GM23338 (cell line): ENCODE data around the gene CD63. TPM values are rescaled to one million over a fixed set of nuclear protein-coding genes. Genes with fewer than 3 reads are reported as not detected.

ENCODE experiments used
- ATAC-seq: fragments of 200-7000 bp; cut with Tn5 transposase; 3 replicates; pipeline ENCODE4 v1.9.1; 2020
- DNase-seq: peaks from one replicate; pipeline ENCODE4 v3.0.0-alpha.2; 2015; ENCODE audit warnings: low spot score
- H2AFZ ChIP-seq: fragments of 200-600 bp; sonication (generic); 2 replicates; pipeline ENCODE4 v1.8.0; 2016; ENCODE audit warnings: antibody characterized with exemption, mild to moderate bottlenecking, moderate library complexity
- H3F3A ChIP-seq: fragments of 200-600 bp; sonication (generic); replicated peaks from 2 replicates; pipeline ENCODE4 v1.8.0; 2017; ENCODE audit warnings: antibody characterized with exemption, mixed run types, low read depth
- H3K27ac ChIP-seq: fragments of 200-600 bp; sonication (generic); 2 replicates; pipeline ENCODE4 v1.6.1; 2016; ENCODE audit warnings: low read depth
- H3K27me3 ChIP-seq: fragments of 200-600 bp; sonication (generic); 2 replicates; pipeline ENCODE4 v1.8.0; 2016; ENCODE audit warnings: mild to moderate bottlenecking, mixed run types, moderate library complexity; ENCODE audit not compliant: insufficient read depth
- H3K36me3 ChIP-seq: fragments of 200-600 bp; sonication (generic); 2 replicates; pipeline ENCODE4 v1.8.0; 2016; ENCODE audit warnings: mild to moderate bottlenecking; ENCODE audit not compliant: insufficient read depth
- H3K4me1 ChIP-seq: fragments of 200-600 bp; sonication (generic); 2 replicates; pipeline ENCODE4 v1.8.0; 2016; ENCODE audit warnings: mild to moderate bottlenecking, moderate library complexity; ENCODE audit not compliant: insufficient read depth
- H3K4me2 ChIP-seq: fragments of 200-600 bp; sonication (generic); 2 replicates; pipeline ENCODE4 v1.7.1; 2017; ENCODE audit warnings: mixed run types
- H3K4me3 ChIP-seq: fragments of 200-600 bp; sonication (generic); 2 replicates; pipeline ENCODE4 v1.6.1; 2016; ENCODE audit warnings: mixed run types
- H3K79me2 ChIP-seq: fragments of 200-600 bp; sonication (generic); replicated peaks from 2 replicates; pipeline ENCODE4 v1.8.0; 2017; ENCODE audit warnings: mild to moderate bottlenecking; ENCODE audit not compliant: insufficient read depth
- H3K9me2 ChIP-seq: fragments of 200-600 bp; sonication (generic); 2 replicates; pipeline ENCODE4 v1.8.0; 2017; ENCODE audit not compliant: insufficient read depth
- H4K20me1 ChIP-seq: fragments of 200-600 bp; sonication (generic); replicated peaks from 2 replicates; pipeline ENCODE4 v1.8.0; 2017; ENCODE audit warnings: mild to moderate bottlenecking; ENCODE audit not compliant: insufficient read depth
- H3K27ac Mint-ChIP-seq: 2 replicates; pipeline ENCODE4 v1.8.0; 2020; ENCODE audit warnings: inconsistent platforms, mild to moderate bottlenecking, moderate library complexity, mixed read lengths
- H3K27me3 Mint-ChIP-seq: 3 replicates; pipeline ENCODE4 v1.8.0; 2022; ENCODE audit warnings: low read depth, mild to moderate bottlenecking, moderate library complexity, mixed read lengths, inconsistent platforms; ENCODE audit not compliant: insufficient read depth, poor library complexity
- H3K36me3 Mint-ChIP-seq: 3 replicates; pipeline ENCODE4 v1.8.0; 2021; ENCODE audit warnings: low read depth, mild to moderate bottlenecking, inconsistent platforms, moderate library complexity, mixed read lengths
- H3K4me1 Mint-ChIP-seq: 3 replicates; pipeline ENCODE4 v1.8.0; 2020; ENCODE audit warnings: mild to moderate bottlenecking, inconsistent platforms, mixed read lengths
- H3K4me3 Mint-ChIP-seq: 3 replicates; pipeline ENCODE4 v1.8.0; 2021; ENCODE audit warnings: moderate library complexity, mild to moderate bottlenecking, inconsistent platforms, mixed read lengths
- H3K9me3 Mint-ChIP-seq: 3 replicates; pipeline ENCODE4 v1.8.0; 2020; ENCODE audit warnings: moderate library complexity, mild to moderate bottlenecking, inconsistent platforms, mixed read lengths
- CREB1 ChIP-seq: fragments of 250-450 bp; sonication (Bioruptor Pico); IDR thresholded peaks from 2 replicates; pipeline ENCODE4 v1.5.0; 2020; ENCODE audit warnings: low read depth, mild to moderate bottlenecking, moderate library complexity
- EZH2 ChIP-seq: fragments of 200-600 bp; sonication (generic); IDR thresholded peaks from one replicate; pipeline ENCODE4 v1.8.0; 2017; ENCODE audit warnings: antibody characterized with exemption, mild to moderate bottlenecking, low read depth; ENCODE audit not compliant: unreplicated experiment
- EZH2phosphoT487 ChIP-seq: fragments of 200-600 bp; sonication (generic); IDR thresholded peaks from one replicate; pipeline ENCODE4 v1.8.1; 2018; ENCODE audit warnings: antibody characterized with exemption; ENCODE audit not compliant: unreplicated experiment
- POLR2AphosphoS5 ChIP-seq: IDR thresholded peaks from 2 replicates; pipeline ENCODE4 v1.6.1; 2016; ENCODE audit warnings: antibody characterized with exemption, low read depth
- STAT1 ChIP-seq: IDR thresholded peaks from one replicate; pipeline ENCODE4 v1.6.1; 2016; ENCODE audit warnings: antibody characterized with exemption; ENCODE audit not compliant: unreplicated experiment
- ZNF114 ChIP-seq: fragments of 250-450 bp; sonication (Bioruptor Pico); IDR thresholded peaks from 2 replicates; pipeline ENCODE4 v1.5.0; 2020; ENCODE audit warnings: mild to moderate bottlenecking, moderate library complexity
- ZNF331 ChIP-seq: fragments of 250-450 bp; sonication (Bioruptor Pico); IDR thresholded peaks from 2 replicates; pipeline ENCODE4 v1.5.0; 2020; ENCODE audit warnings: low read depth, mild to moderate bottlenecking, moderate library complexity
- polyA plus RNA-seq: library from polyadenylated mRNA; unstranded; fragments of >200 nt; fragmentation: Nextera tagmentation; extraction: Ambion mirVana; gene quantifications from 2 replicates; pipeline ENCODE4 v1.2.1, GENCODE V29; 2016
- total RNA-seq: library from RNA; depleted of rRNA; stranded (reverse); fragments of >200 nt; shearing (Covaris generic); gene quantifications from 2 replicates; pipeline ENCODE4 v1.2.3, GENCODE V29; 2014
- TF ChIP-seq, protein P1 (sequence below), 2 experiments: fragments of 200-600 bp in 1 of 2; sonication (generic) in 1 of 2; conservative IDR thresholded peaks; 2 replicates each; pipeline versions ENCODE4 v1.5.1 to v1.6.1; 2016 to 2017; ENCODE audit warnings: antibody characterized with exemption in 2 of 2, low read depth in 2 of 2, mild to moderate bottlenecking in 2 of 2, moderate library complexity in 1 of 2
- TF ChIP-seq, protein P2 (sequence below): IDR thresholded peaks from 2 replicates; pipeline ENCODE4 v1.6.1; 2016; ENCODE audit warnings: antibody characterized with exemption
- TF ChIP-seq, protein P3 (sequence below): IDR thresholded peaks from one replicate; pipeline ENCODE4 v1.6.1; 2018; ENCODE audit warnings: antibody characterized with exemption; ENCODE audit not compliant: unreplicated experiment

CD63 gene
- total and polyA plus RNA-seq, 2 experiments from 2014 or later, result 294 to 685 TPM

DNA sequence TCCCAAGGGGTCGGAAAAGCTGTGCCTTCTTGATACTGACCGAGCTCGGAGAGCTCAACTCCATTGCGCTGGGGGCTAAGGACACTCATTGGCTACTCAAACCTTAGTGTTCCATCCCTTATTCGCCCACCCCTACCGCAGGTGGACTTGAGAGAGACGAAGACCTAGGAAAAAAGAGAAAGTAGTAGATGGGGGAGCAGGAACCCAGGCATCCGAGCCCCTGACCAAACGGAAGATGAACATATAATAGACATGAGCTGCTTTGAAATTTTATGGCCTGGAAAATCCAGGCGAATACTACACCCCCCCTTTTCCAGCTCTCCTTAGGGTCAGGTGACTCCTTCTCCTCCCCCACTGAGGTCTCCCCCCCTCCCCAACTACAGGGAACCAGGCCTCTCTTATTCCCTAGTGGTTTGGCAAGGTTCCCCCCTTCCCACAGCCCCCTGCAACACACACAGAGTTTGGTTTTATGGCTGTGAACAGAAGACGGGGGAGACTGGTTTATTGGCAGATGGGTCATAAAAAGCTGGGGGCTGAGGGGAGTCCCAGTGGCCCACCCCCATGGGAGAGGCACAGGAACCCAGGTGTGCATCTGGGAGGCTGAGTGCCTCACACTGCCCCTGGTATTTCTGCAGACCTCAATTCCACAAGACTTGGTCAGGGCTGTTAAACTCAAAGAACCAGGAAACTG lies 15.7 kb upstream of the CD63 start:
- Histone ChIP-seq H3K27ac (peak overlapping the region; percentile 99), H3K36me3 (peaks cover 11% of the 10 kb centered on the region; the same call in 1 of the 2 replicates), H3K79me2 (peaks cover 47% of the 10 kb centered on the region), H3K4me1 (peaks cover 43% of the 10 kb centered on the region), H3K27me3 (no peaks in the 10 kb centered on the region), H2AFZ (no peak overlapping the region), H3K4me2 (peak overlapping the region; percentile 85), H3F3A (peaks cover 21% of the 10 kb centered on the region), H3K4me3 (peak overlapping the region; percentile 95), H3K9me2 (0 out of 2 replicates have a peak, but pooled peaks cover 4% of the 10 kb centered on the region), H4K20me1 (peaks cover 18% of the 10 kb centered on the region; the same call in 1 of the 2 replicates)
- Mint-ChIP-seq H3K4me1 (peaks cover 53% of the 10 kb centered on the region), H3K27me3 (peaks cover 14% of the 10 kb centered on the region), H3K9me3 (no peaks in the 10 kb centered on the region; the same call in 2 of the 3 replicates), H3K4me3 (peak overlapping the region; percentile 94), H3K36me3 (peaks cover 28% of the 10 kb centered on the region), H3K27ac (peak overlapping the region; percentile 90)
- no peak for TF ChIP-seq CREB1 (CRISPR knock-in tag)
- TF ChIP-seq, protein P1, sequence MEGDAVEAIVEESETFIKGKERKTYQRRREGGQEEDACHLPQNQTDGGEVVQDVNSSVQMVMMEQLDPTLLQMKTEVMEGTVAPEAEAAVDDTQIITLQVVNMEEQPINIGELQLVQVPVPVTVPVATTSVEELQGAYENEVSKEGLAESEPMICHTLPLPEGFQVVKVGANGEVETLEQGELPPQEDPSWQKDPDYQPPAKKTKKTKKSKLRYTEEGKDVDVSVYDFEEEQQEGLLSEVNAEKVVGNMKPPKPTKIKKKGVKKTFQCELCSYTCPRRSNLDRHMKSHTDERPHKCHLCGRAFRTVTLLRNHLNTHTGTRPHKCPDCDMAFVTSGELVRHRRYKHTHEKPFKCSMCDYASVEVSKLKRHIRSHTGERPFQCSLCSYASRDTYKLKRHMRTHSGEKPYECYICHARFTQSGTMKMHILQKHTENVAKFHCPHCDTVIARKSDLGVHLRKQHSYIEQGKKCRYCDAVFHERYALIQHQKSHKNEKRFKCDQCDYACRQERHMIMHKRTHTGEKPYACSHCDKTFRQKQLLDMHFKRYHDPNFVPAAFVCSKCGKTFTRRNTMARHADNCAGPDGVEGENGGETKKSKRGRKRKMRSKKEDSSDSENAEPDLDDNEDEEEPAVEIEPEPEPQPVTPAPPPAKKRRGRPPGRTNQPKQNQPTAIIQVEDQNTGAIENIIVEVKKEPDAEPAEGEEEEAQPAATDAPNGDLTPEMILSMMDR (conservative IDR thresholded peaks at IDR 0.05; ENCODE audit: low read depth in 2 of 2), result no peak
- TF ChIP-seq, protein P2, sequence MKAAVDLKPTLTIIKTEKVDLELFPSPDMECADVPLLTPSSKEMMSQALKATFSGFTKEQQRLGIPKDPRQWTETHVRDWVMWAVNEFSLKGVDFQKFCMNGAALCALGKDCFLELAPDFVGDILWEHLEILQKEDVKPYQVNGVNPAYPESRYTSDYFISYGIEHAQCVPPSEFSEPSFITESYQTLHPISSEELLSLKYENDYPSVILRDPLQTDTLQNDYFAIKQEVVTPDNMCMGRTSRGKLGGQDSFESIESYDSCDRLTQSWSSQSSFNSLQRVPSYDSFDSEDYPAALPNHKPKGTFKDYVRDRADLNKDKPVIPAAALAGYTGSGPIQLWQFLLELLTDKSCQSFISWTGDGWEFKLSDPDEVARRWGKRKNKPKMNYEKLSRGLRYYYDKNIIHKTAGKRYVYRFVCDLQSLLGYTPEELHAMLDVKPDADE, result no peak
- TF ChIP-seq ZNF331 (CRISPR knock-in tag), result no peak
- no peak for TF ChIP-seq ZNF114 (CRISPR knock-in tag)
- TF ChIP-seq POLR2AphosphoS5, result no peak
- no peak for TF ChIP-seq EZH2phosphoT487
- ATAC-seq, result no peak
- DNase-seq, result no peak

DNA sequence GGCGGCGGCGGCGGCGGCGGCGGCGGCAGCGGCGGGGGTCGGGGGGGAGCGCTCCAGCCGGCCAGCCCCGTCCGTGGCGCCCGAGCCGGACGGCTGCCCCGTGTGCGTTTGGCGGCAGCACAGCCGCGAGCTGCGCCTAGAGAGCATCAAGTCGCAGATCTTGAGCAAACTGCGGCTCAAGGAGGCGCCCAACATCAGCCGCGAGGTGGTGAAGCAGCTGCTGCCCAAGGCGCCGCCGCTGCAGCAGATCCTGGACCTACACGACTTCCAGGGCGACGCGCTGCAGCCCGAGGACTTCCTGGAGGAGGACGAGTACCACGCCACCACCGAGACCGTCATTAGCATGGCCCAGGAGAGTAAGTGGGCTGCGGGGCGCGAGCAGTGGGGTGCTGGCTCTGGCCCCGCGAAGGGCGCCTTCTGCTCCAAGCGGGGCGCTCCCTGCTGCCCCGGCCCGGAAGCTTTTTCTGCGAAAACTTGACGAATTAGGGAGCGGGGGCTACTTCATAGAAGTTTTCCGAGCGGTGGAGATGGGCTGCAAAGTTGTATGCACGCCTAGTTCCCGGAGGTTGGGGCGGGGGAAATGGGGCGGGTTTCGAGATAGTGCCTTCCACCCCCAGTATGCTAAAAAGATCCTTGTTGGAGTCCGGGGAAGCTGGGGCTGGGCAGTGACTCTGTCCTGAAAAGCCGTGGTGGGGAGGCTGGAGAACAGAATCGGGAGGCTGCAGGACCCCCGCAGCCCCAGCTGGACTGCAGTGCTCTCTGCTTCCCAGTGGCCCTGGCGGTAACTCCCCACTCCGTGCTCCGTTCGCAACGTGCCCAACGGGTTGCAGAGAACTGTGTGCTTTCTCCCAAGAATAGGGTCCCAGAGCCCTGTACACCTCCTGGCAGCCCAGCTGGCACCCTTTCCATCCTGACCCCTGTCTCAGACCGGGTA lies 14.9 kb upstream of the CD63 start:
- H3K27me3 Mint-ChIP-seq, result peaks cover 10% of the 10 kb centered on the region
- H3K27me3 ChIP-seq, result no peaks in the 10 kb centered on the region
- H3F3A ChIP-seq, result peaks cover 21% of the 10 kb centered on the region
- peaks cover 34% of the 10 kb centered on the region for H3K4me1 ChIP-seq
- ATAC-seq, result peak; percentile 0; the same call in 2 of the 3 replicates
- H3K27ac Mint-ChIP-seq, result peak overlapping the region; percentile 76
- H3K4me3 Mint-ChIP-seq, result peak overlapping the region; percentile 94
- H3K9me3 Mint-ChIP-seq, result no peaks in the 10 kb centered on the region; the same call in 2 of the 3 replicates
- 0 out of 2 replicates have a peak overlapping the region, but pooled peaks have one; percentile 32 for H3K27ac ChIP-seq
- 0 out of 2 replicates have a peak, but pooled peaks cover 4% of the 10 kb centered on the region for H3K9me2 ChIP-seq
- peaks cover 3% of the 10 kb centered on the region; the same call in 1 of the 2 replicates for H3K36me3 ChIP-seq
- TF ChIP-seq EZH2, result no peak
- no peak for TF ChIP-seq STAT1
- TF ChIP-seq, protein P1 (conservative IDR thresholded peaks at IDR 0.05; ENCODE audit: low read depth in 2 of 2), result peak in 1 of 2 experiments; percentile 27; a peak in 2 of 4 replicates
- TF ChIP-seq, protein P3, sequence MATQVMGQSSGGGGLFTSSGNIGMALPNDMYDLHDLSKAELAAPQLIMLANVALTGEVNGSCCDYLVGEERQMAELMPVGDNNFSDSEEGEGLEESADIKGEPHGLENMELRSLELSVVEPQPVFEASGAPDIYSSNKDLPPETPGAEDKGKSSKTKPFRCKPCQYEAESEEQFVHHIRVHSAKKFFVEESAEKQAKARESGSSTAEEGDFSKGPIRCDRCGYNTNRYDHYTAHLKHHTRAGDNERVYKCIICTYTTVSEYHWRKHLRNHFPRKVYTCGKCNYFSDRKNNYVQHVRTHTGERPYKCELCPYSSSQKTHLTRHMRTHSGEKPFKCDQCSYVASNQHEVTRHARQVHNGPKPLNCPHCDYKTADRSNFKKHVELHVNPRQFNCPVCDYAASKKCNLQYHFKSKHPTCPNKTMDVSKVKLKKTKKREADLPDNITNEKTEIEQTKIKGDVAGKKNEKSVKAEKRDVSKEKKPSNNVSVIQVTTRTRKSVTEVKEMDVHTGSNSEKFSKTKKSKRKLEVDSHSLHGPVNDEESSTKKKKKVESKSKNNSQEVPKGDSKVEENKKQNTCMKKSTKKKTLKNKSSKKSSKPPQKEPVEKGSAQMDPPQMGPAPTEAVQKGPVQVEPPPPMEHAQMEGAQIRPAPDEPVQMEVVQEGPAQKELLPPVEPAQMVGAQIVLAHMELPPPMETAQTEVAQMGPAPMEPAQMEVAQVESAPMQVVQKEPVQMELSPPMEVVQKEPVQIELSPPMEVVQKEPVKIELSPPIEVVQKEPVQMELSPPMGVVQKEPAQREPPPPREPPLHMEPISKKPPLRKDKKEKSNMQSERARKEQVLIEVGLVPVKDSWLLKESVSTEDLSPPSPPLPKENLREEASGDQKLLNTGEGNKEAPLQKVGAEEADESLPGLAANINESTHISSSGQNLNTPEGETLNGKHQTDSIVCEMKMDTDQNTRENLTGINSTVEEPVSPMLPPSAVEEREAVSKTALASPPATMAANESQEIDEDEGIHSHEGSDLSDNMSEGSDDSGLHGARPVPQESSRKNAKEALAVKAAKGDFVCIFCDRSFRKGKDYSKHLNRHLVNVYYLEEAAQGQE, result no peak
- H3K36me3 Mint-ChIP-seq, result peaks cover 20% of the 10 kb centered on the region
- H3K4me2 ChIP-seq, result peak overlapping the region; percentile 85
- H3K79me2 ChIP-seq, result peaks cover 44% of the 10 kb centered on the region
- peak overlapping the region; percentile 95 for H3K4me3 ChIP-seq
- DNase-seq, result peak; percentile 78
- no peak overlapping the region for H2AFZ ChIP-seq
- peaks cover 14% of the 10 kb centered on the region; the same call in 1 of the 2 replicates for H4K20me1 ChIP-seq
- H3K4me1 Mint-ChIP-seq, result peaks cover 48% of the 10 kb centered on the region
